ENCODE data around the gene RNPEPL1.
"Not testable (repeated sequence)": the region's sequence is repeated elsewhere in the genome, so short reads cannot be mapped to it uniquely, and the experiment has no call there.

The RNPEPL1 gene

DNA sequence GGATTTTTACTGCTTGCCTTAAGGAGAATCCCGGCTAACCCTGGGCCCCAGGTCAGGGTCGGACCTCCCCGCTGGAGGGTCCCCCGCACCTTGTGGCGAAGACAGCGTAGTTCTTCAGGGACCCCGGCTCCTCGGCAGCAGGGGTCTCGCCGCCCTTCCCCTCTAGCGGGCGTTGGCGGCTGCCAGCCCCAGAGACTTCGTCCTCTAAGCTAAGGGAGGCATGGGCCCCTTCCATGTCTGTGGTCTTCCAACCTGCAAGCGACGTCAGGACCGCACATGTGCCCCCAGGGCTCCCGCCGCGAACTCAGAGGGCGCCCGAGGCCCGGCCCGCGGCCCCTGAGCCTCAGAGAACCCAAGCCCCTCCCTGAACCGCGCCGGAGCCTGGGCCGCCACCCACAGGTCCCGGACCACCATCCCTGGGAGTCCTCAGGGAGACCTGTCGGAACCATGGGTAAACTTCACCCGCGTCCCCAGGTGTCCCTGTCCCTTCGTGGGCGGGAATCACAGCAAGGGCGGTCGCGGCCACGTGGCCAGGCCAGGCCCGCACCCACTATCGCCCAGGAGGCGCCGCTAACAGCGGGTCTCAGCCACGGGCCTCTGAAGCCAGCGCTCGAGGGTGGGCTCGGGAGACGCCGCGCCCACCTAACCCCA, 11.1 kb upstream of the RNPEPL1 start:
- H3K36me3 ChIP-seq (ENCODE audit: control insufficient read depth in 5 of 5, insufficient read depth in 5 of 5, low read length in 5 of 5), result peaks cover 4 to 9% (median 5%) of the 10 kb centered on the region in 5 donors
- peaks cover 0 to 49% (median 41%) of the 10 kb centered on the region in 5 donors for H3K4me1 ChIP-seq (ENCODE audit: control insufficient read depth in 5 of 5, insufficient read depth in 5 of 5, low read length in 5 of 5)
- H3K4me3 ChIP-seq (ENCODE audit: low read depth in 1 of 5, low read length in 5 of 5), result peak overlapping the region in 4 of 5 donors; percentile 17 to 54 (median 39)
- H3K27me3 ChIP-seq (ENCODE audit: control insufficient read depth in 5 of 5, insufficient read depth in 4 of 5, low read length in 5 of 5), result peaks cover 0 to 2% (median 0%) of the 10 kb centered on the region in 5 donors
- H3K27ac ChIP-seq (ENCODE audit: low read depth, low read length), result no peak overlapping the region
- no peaks in the 10 kb centered on the region for H3K9me3 ChIP-seq (ENCODE audit: control insufficient read depth in 5 of 5, low read length in 5 of 5)
- peak overlapping the region in 2 of 5 donors; percentile 21 to 45 for H3K9ac ChIP-seq (ENCODE audit: low read length in 5 of 5)

DNA sequence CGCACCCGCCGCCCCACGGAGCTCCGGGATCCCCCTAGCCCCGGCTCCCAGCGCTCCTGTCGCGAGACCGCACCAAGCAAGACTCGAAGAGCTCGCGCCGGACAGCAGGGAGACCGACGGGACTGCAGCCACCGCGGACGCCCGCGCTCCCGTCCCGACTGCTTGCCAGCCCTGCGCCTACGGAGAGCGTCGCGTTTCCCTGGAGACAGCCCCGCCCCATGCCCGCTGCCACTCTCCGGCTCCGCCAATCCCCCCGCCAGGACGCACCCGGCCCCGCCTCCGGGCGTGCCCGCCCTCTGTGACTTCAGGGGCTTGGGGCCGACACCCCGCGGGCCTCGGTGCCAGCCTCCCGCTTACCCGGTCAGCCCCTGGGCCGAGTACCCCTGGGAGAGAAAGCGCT, 10.5 kb upstream of the RNPEPL1 start, which contains the start of gene ANKMY1:
Gene ANKMY1 (minus strand): TSS at position 181 of the 400 bp plus-strand sequence. CDS start 653 bp downstream, outside the sequence.
- H3K27me3 ChIP-seq (ENCODE audit: control insufficient read depth in 5 of 5, insufficient read depth in 4 of 5, low read length in 5 of 5), result peaks cover 0 to 2% (median 0%) of the 10 kb centered on the region in 5 donors
- peaks cover 0 to 9% (median 2%) of the 10 kb centered on the region in 5 donors for H3K36me3 ChIP-seq (ENCODE audit: control insufficient read depth in 5 of 5, insufficient read depth in 5 of 5, low read length in 5 of 5)
- H3K9me3 ChIP-seq (ENCODE audit: control insufficient read depth in 5 of 5, low read length in 5 of 5), result no peaks in the 10 kb centered on the region
- H3K9ac ChIP-seq (ENCODE audit: low read length in 5 of 5), result peak within 1 kb of the TSS in 2 of 5 donors; percentile 21 to 45
- H3K27ac ChIP-seq (ENCODE audit: low read depth, low read length), result no peak within 1 kb of the TSS
- peak within 1 kb of the TSS; percentile 19 to 54 (median 42) for H3K4me3 ChIP-seq (ENCODE audit: low read depth in 1 of 5, low read length in 5 of 5)
- H3K4me1 ChIP-seq (ENCODE audit: control insufficient read depth in 5 of 5, insufficient read depth in 5 of 5, low read length in 5 of 5), result peaks cover 0 to 54% (median 47%) of the 10 kb centered on the region in 5 donors

DNA sequence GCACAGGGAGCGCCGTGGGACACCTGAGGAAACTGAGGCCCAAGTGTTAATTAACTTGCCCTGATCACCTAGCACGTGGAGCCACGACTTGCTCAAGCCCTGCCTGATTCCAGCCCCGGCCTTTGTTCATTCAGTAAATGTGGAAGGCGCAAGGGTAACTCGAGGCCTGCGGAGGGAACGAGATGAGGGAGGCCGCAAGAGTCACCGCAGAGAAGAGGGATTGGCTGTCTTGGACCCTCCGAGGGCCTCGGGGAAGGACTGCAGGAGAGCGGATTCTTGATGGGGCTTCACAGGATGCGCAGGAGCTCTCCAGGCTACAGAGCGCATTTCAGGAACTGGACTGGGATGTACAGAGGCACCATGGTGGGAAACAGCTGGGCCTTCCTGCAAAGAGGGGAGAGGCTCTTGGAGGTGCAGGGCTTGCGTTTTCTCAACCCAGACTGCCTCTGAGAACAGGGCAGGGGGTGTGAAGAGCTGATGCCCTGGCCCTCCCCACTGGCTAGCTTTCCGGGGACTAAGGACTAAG, 10.0 kb upstream of the RNPEPL1 start:
- Histone ChIP-seq H3K9me3 (ENCODE audit: control insufficient read depth in 5 of 5, low read length in 5 of 5) (no peaks in the 10 kb centered on the region), H3K36me3 (ENCODE audit: control insufficient read depth in 5 of 5, insufficient read depth in 5 of 5, low read length in 5 of 5) (peaks cover 0 to 9% (median 0%) of the 10 kb centered on the region in 5 donors), H3K4me3 (ENCODE audit: low read depth in 1 of 5, low read length in 5 of 5) (peak overlapping the region in 4 of 5 donors; percentile 19 to 54 (median 44)), H3K27ac (ENCODE audit: low read depth, low read length) (no peak overlapping the region), H3K4me1 (ENCODE audit: control insufficient read depth in 5 of 5, insufficient read depth in 5 of 5, low read length in 5 of 5) (peaks cover 0 to 54% (median 48%) of the 10 kb centered on the region in 5 donors), H3K9ac (ENCODE audit: low read length in 5 of 5) (peak overlapping the region in 1 of 5 donors; percentile 29), H3K27me3 (ENCODE audit: control insufficient read depth in 5 of 5, insufficient read depth in 4 of 5, low read length in 5 of 5) (peaks cover 0 to 2% (median 0%) of the 10 kb centered on the region in 5 donors)

DNA sequence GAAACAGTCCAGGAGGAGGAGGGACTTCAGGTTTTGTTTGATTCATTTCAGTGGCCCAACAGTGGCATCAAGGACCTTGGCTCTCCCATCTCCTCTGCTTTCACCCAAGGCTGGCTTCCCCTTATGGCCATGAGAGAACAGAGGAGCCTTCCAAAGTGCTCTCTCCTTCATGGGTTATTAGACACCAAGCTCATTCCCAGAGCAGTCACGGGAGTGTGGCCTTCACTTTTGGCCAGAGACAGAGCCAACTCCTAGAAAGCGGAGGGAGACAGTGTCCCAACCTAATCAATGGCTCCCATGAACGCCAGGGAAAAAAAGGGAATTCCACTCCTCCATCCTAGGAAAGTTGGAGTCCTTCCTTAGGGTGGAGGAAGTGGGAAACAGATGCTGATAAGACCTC, 9.0 kb upstream of the RNPEPL1 start:
- Histone ChIP-seq H3K27ac (ENCODE audit: low read depth, low read length) (peak overlapping the region; percentile 92), H3K9me3 (ENCODE audit: control insufficient read depth in 5 of 5, low read length in 5 of 5) (no peaks in the 10 kb centered on the region), H3K9ac (ENCODE audit: low read length in 5 of 5) (no peak overlapping the region), H3K4me1 (ENCODE audit: control insufficient read depth in 5 of 5, insufficient read depth in 5 of 5, low read length in 5 of 5) (peaks cover 0 to 51% (median 47%) of the 10 kb centered on the region in 5 donors), H3K36me3 (ENCODE audit: control insufficient read depth in 5 of 5, insufficient read depth in 5 of 5, low read length in 5 of 5) (peaks cover 0 to 3% (median 0%) of the 10 kb centered on the region in 5 donors), H3K4me3 (ENCODE audit: low read depth in 1 of 5, low read length in 5 of 5) (peak overlapping the region in 1 of 5 donors; percentile 2), H3K27me3 (ENCODE audit: control insufficient read depth in 5 of 5, insufficient read depth in 4 of 5, low read length in 5 of 5) (peaks cover 0 to 2% (median 0%) of the 10 kb centered on the region in 5 donors)

DNA sequence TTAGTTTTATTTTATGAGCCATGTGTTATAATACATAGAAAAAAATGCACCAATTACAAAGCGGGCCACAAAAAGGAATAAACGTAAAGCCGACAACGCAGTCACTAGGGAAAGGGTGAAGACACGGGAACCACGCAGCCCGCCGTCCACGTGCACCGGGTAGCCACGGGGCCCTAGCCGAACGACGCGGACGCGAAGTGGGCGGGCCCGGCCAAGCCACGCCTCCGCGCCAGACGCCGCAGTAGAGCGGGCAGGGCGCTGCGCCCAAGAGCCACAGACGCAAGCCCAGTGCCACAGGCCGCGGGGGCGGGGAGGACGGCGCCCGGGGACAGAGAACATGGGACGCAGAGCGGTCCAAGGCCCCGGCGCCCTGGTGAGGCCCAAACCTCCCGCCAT, 8.2 kb upstream of the RNPEPL1 start, which contains the start of gene DUSP28:
Gene DUSP28 (plus strand): TSS at position 274 of the 396 bp plus-strand sequence. CDS start 328 bp downstream, outside the sequence.
- peak within 1 kb of the TSS; percentile 92 for H3K27ac ChIP-seq (ENCODE audit: low read depth, low read length)
- peaks cover 0 to under 1% (median 0%) of the 10 kb centered on the region in 5 donors for H3K36me3 ChIP-seq (ENCODE audit: control insufficient read depth in 5 of 5, insufficient read depth in 5 of 5, low read length in 5 of 5)
- peak within 1 kb of the TSS in 4 of 5 donors; percentile 70 to 87 (median 84) for H3K9ac ChIP-seq (ENCODE audit: low read length in 5 of 5)
- H3K27me3 ChIP-seq (ENCODE audit: control insufficient read depth in 5 of 5, insufficient read depth in 4 of 5, low read length in 5 of 5), result peaks cover 0 to 2% (median 0%) of the 10 kb centered on the region in 5 donors
- H3K4me1 ChIP-seq (ENCODE audit: control insufficient read depth in 5 of 5, insufficient read depth in 5 of 5, low read length in 5 of 5), result peaks cover 0 to 54% (median 47%) of the 10 kb centered on the region in 5 donors
- H3K9me3 ChIP-seq (ENCODE audit: control insufficient read depth in 5 of 5, low read length in 5 of 5), result no peaks in the 10 kb centered on the region
- H3K4me3 ChIP-seq (ENCODE audit: low read depth in 1 of 5, low read length in 5 of 5), result peak within 1 kb of the TSS; percentile 70 to 80 (median 73)

DNA sequence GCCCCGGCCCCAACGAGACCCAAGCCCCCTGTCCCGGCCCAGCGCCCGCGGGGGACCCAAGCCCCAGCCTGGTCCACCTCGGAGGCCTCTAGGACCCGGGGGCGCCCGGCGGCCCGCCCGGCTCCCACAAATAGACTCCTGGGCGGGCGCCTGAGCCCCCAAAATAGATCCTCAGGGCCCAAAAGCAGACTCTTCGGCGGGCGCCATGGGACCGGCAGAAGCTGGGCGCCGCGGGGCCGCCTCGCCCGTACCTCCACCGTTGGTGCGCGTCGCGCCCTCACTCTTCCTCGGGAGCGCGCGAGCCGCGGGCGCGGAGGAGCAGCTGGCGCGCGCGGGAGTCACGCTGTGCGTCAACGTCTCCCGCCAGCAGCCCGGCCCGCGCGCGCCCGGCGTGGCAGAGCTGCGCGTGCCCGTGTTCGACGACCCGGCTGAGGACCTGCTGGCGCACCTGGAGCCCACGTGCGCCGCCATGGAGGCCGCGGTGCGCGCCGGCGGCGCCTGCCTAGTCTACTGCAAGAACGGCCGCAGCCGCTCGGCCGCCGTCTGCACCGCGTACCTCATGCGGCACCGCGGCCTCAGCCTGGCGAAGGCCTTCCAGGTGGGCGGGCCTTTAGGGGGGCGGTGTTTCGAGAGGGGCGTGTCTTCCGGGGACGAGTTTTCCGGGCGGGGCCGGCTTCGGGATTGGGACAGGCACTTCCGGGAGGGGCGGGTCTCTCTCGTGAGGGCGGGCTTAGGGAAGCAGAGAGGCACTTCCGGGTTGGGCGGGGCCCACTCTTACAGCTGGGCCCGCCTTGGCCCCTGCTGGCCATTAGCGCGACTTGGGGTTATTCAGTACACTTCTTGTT, 7.6 kb upstream of the RNPEPL1 start:
- H3K27ac ChIP-seq (ENCODE audit: low read depth, low read length), result peak overlapping the region; percentile 92
- H3K4me1 ChIP-seq (ENCODE audit: control insufficient read depth in 5 of 5, insufficient read depth in 5 of 5, low read length in 5 of 5), result peaks cover 0 to 60% (median 54%) of the 10 kb centered on the region in 5 donors
- peaks cover 0 to 2% (median 0%) of the 10 kb centered on the region in 5 donors for H3K27me3 ChIP-seq (ENCODE audit: control insufficient read depth in 5 of 5, insufficient read depth in 4 of 5, low read length in 5 of 5)
- H3K4me3 ChIP-seq (ENCODE audit: low read depth in 1 of 5, low read length in 5 of 5), result peak overlapping the region; percentile 70 to 80 (median 73)
- H3K36me3 ChIP-seq (ENCODE audit: control insufficient read depth in 5 of 5, insufficient read depth in 5 of 5, low read length in 5 of 5), result no peaks in the 10 kb centered on the region
- H3K9me3 ChIP-seq (ENCODE audit: control insufficient read depth in 5 of 5, low read length in 5 of 5), result no peaks in the 10 kb centered on the region
- H3K9ac ChIP-seq (ENCODE audit: low read length in 5 of 5), result peak overlapping the region in 4 of 5 donors; percentile 70 to 87 (median 84)

DNA sequence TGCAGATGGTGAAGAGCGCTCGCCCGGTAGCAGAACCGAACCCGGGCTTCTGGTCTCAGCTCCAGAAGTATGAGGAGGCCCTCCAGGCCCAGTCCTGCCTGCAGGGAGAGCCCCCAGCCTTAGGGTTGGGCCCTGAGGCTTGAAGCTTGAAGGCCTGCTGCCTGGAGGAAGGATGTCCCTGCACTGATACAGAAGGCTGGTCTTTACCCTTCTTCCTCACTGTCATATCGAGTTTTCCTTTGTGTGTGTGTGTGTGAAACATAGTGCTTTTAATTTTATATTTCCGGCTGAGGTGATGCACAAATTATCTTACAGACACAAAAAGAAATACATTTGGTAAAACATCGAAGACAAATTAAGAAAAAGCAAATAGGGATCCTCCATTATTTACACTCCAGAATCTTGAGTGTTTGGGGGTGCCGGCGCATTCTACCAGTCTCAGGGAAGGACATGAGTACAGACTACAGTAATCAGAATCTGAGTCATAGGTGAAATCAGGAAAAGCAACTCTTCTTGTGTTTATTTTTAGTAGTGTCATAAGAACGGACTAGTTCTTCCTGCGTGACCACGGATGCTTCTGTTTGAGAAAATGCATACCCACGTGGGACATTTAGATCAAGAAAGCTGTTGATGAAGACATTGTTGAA, 6.8 kb upstream of the RNPEPL1 start:
- H3K27me3 ChIP-seq (ENCODE audit: control insufficient read depth in 5 of 5, insufficient read depth in 4 of 5, low read length in 5 of 5), result peaks cover 0 to 2% (median 0%) of the 10 kb centered on the region in 5 donors
- no peaks in the 10 kb centered on the region for H3K9me3 ChIP-seq (ENCODE audit: control insufficient read depth in 5 of 5, low read length in 5 of 5)
- peak overlapping the region; percentile 92 for H3K27ac ChIP-seq (ENCODE audit: low read depth, low read length)
- peak overlapping the region in 4 of 5 donors; percentile 46 to 69 (median 58) for H3K9ac ChIP-seq (ENCODE audit: low read length in 5 of 5)
- peak overlapping the region; percentile 70 to 80 (median 73) for H3K4me3 ChIP-seq (ENCODE audit: low read depth in 1 of 5, low read length in 5 of 5)
- H3K36me3 ChIP-seq (ENCODE audit: control insufficient read depth in 5 of 5, insufficient read depth in 5 of 5, low read length in 5 of 5), result no peaks in the 10 kb centered on the region
- H3K4me1 ChIP-seq (ENCODE audit: control insufficient read depth in 5 of 5, insufficient read depth in 5 of 5, low read length in 5 of 5), result peaks cover 0 to 66% (median 60%) of the 10 kb centered on the region in 5 donors

DNA sequence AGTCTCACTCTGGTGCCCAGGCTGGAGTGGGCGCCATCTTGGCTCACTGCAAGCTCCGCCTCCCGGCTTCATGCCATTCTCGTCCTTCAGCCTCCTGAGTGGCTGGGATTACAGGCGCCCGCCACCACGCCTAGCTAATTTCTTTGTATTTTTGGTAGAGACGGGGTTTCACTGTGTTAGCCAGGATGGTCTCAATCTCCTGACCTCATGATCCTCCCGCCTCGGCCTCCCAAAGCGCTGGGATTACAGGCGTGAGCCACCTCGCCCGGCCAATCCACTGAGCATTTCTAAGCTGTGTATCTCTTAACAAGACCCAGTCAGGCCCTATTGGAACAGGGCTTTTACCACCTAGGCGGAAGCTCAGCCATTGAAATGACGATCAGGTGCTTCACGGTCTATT, 5.1 kb upstream of the RNPEPL1 start:
- peaks cover 2 to 67% (median 61%) of the 10 kb centered on the region in 5 donors for H3K4me1 ChIP-seq (ENCODE audit: control insufficient read depth in 5 of 5, insufficient read depth in 5 of 5, low read length in 5 of 5)
- not testable (repeated sequence) for H3K9ac ChIP-seq (ENCODE audit: low read length in 5 of 5); H3K27ac ChIP-seq (ENCODE audit: low read depth, low read length); H3K9me3 ChIP-seq (ENCODE audit: control insufficient read depth in 5 of 5, low read length in 5 of 5); H3K36me3 ChIP-seq (ENCODE audit: control insufficient read depth in 5 of 5, insufficient read depth in 5 of 5, low read length in 5 of 5); H3K4me3 ChIP-seq (ENCODE audit: low read depth in 1 of 5, low read length in 5 of 5); H3K27me3 ChIP-seq (ENCODE audit: control insufficient read depth in 5 of 5, insufficient read depth in 4 of 5, low read length in 5 of 5)

DNA sequence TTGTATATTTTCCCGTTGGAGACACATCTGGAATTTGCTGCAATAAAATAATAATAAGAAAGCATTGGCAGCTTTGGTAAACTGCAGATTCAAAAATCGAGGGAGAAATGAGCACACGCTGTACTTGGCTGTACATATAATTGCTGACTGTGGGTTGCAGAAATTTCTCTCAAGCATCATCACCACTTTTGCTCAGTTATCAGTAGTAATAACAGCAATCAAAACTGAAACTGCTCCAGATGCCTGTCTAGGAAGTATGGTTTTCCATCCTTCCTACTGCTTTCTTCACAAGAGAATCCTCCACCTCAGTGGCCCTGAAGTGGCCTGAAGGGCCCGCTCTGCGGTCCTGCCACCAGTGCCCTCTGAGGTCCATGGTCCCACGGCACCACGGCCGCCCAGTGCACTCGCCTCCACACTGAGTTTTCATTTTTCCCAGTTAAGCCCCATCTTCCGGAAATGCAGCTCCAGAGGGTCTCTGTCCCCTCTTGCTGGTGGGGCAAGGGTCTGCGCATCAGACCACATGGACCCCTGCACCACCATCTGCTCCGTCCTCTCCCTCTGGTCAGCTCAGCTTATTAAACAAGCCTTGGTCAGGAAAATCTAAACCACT, 4.2 kb upstream of the RNPEPL1 start:
- H3K36me3 ChIP-seq (ENCODE audit: control insufficient read depth in 5 of 5, insufficient read depth in 5 of 5, low read length in 5 of 5), result no peaks in the 10 kb centered on the region
- H3K27ac ChIP-seq (ENCODE audit: low read depth, low read length), result no peak overlapping the region
- H3K4me3 ChIP-seq (ENCODE audit: low read depth in 1 of 5, low read length in 5 of 5), result no peak overlapping the region
- no peak overlapping the region for H3K9ac ChIP-seq (ENCODE audit: low read length in 5 of 5)
- no peaks in the 10 kb centered on the region for H3K27me3 ChIP-seq (ENCODE audit: control insufficient read depth in 5 of 5, insufficient read depth in 4 of 5, low read length in 5 of 5)
- H3K4me1 ChIP-seq (ENCODE audit: control insufficient read depth in 5 of 5, insufficient read depth in 5 of 5, low read length in 5 of 5), result peaks cover 2 to 63% (median 58%) of the 10 kb centered on the region in 5 donors
- no peaks in the 10 kb centered on the region for H3K9me3 ChIP-seq (ENCODE audit: control insufficient read depth in 5 of 5, low read length in 5 of 5)
